Prostate gland (tissue), 2 donors: ENCODE measurements around the gene SLC39A13. TPM values are rescaled to one million over a fixed set of nuclear protein-coding genes. Genes with fewer than 3 reads are reported as not detected.

Source experiments
- DNase-seq: peaks from one replicate; pipeline ENCODE4 v3.0.0-alpha.2; 2019; ENCODE audit warnings: low spot score
- H3K27ac ChIP-seq, 2 donors: fragments of 200-600 bp; sonication (generic); 2 replicates each; pipeline ENCODE4 v1.5.1; 2017 to 2019
- H3K27me3 ChIP-seq: fragments of 200-600 bp; sonication (generic); replicated peaks from 2 replicates; pipeline ENCODE4 v1.5.1; 2019; ENCODE audit not compliant: insufficient read depth
- H3K36me3 ChIP-seq, 2 donors: fragments of 200-600 bp; sonication (generic); 1 replicate in 1 of 2; 2 replicates in 1 of 2; pipeline versions ENCODE4 v1.5.1 to v1.8.1; 2017 to 2019
- H3K4me1 ChIP-seq: fragments of 200-600 bp; sonication (generic); replicated peaks from 2 replicates; pipeline ENCODE4 v1.5.1; 2019
- H3K4me3 ChIP-seq, 2 donors: fragments of 200-600 bp; sonication (generic); 2 replicates each; pipeline ENCODE4 v1.5.1; 2017 to 2019
- H3K9me3 ChIP-seq: fragments of 200-600 bp; sonication (generic); 2 replicates; pipeline ENCODE4 v1.5.1; 2017
- POLR2A ChIP-seq: fragments of 450-650 bp; IDR thresholded peaks from one replicate; pipeline ENCODE4 v1.6.1; 2016; ENCODE audit warnings: antibody characterized with exemption, mild to moderate bottlenecking
- POLR2AphosphoS5 ChIP-seq: sonication (generic); formaldehyde crosslinking; IDR thresholded peaks from one replicate; pipeline ENCODE4 v1.6.1; 2017; ENCODE audit warnings: antibody characterized with exemption
- WGBS: methylation state at CpG from one replicate; pipeline ENCODE4 v1.1.5; 2018; 5-methylcytosine and 5-hydroxymethylcytosine counted together
- intact Hi-C: fragments of 100-400 bp; cut with DNase I; formaldehyde crosslinking; loops from one replicate; pipeline ENCODE4 v1.14.2; 2022
- total RNA-seq, 2 donors: library from RNA; depleted of rRNA; stranded (reverse); fragments of >200 nt; gene quantifications; one replicate each; pipeline ENCODE4 v1.1.0, GENCODE V29; 2016
- TF ChIP-seq, protein P1 (sequence below), 4 experiments: fragments of 200-600 bp in 2 of 4; fragments of 450-650 bp in 2 of 4; sonication (generic) in 2 of 4; IDR thresholded peaks; 1 replicate in 3 of 4; 2 replicates in 1 of 4; pipeline ENCODE4 v1.5.1; 2016 to 2019; ENCODE audit warnings: antibody characterized with exemption in 4 of 4, mild to moderate bottlenecking in 2 of 4, moderate library complexity in 2 of 4

Gene SLC39A13
- total RNA-seq, 2 donors from 2014 or later = 53.1 to 93.7 TPM

DNA sequence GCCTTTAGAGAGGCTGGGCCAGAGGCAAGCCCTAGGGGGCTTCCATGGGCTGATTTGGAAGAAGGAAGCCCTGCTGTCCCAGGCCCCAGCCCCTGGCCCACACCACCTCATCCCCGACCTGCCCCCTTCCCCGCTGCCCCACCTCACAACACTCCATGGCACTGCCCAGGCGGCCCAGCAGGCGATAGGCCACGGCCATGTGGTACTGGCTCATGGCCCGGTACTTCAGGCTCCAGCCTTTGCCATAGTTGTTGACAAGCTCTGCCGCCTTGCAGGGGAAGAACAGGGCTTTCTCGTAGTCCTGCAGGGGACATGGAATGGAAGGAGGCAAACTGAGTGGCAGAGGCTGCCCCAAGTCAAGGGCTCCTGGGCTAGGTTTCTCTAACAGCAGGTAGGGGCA lies 34.1 kb downstream of the SLC39A13 start:
- WGBS = 93% methylated on average over 8 of the region's 8 CpGs
- Histone ChIP-seq H3K4me1 (no peaks in the 10 kb centered on the region), H3K27me3 (no peaks in the 10 kb centered on the region), H3K27ac (no peak overlapping the region), H3K36me3 (no peaks in the 10 kb centered on the region), H3K9me3 (no peaks in the 10 kb centered on the region), H3K4me3 (no peak overlapping the region)
- TF ChIP-seq, protein P1, sequence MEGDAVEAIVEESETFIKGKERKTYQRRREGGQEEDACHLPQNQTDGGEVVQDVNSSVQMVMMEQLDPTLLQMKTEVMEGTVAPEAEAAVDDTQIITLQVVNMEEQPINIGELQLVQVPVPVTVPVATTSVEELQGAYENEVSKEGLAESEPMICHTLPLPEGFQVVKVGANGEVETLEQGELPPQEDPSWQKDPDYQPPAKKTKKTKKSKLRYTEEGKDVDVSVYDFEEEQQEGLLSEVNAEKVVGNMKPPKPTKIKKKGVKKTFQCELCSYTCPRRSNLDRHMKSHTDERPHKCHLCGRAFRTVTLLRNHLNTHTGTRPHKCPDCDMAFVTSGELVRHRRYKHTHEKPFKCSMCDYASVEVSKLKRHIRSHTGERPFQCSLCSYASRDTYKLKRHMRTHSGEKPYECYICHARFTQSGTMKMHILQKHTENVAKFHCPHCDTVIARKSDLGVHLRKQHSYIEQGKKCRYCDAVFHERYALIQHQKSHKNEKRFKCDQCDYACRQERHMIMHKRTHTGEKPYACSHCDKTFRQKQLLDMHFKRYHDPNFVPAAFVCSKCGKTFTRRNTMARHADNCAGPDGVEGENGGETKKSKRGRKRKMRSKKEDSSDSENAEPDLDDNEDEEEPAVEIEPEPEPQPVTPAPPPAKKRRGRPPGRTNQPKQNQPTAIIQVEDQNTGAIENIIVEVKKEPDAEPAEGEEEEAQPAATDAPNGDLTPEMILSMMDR (IDR thresholded peaks at IDR 0.05) = no peak
- TF ChIP-seq POLR2A (no peak), POLR2AphosphoS5 (no peak)
- no peak for DNase-seq
- intact Hi-C loops = no loop called here

DNA sequence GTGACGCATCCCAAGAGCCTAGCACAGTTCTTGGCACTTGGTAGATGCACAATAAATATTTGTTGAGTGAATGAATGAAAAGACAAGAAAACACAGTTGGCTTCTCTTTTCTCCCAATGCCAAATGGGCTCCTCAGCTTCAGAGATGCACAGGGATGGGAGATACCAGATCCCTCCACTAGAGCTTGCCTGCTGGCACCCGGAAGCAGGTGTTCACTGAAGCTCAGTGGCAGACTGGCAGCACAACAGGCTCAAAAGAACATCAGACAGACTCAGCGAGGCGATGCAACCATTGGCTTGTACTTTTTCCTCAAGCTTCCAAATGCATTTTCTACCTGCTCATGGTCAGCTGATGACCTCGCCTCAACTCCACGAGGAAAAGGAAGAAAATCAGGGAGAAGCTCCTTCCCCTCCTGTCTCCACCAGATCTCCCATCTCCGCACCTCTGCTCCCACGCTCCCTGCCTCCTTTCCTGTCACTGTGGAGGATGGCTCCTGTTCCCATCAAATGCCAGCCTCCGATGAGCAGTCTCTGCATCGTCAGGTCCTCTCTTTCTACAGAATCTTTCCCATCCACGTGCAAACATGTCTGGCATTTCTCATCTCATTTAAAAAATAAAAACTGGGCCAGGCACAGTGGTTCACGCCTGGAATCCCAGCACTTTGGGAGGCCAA lies 34.8 kb downstream of the SLC39A13 start:
- Histone ChIP-seq H3K4me1 (no peaks in the 10 kb centered on the region), H3K4me3 (no peak overlapping the region), H3K27ac (no peak overlapping the region), H3K36me3 (no peaks in the 10 kb centered on the region), H3K9me3 (no peaks in the 10 kb centered on the region), H3K27me3 (no peaks in the 10 kb centered on the region)
- intact Hi-C loops = no loop called here
- TF ChIP-seq POLR2A (no peak), POLR2AphosphoS5 (no peak)
- TF ChIP-seq, protein P1 (IDR thresholded peaks at IDR 0.05) = no peak
- 86% methylated on average over 12 of the region's 12 CpGs for WGBS
- DNase-seq = no peak

DNA sequence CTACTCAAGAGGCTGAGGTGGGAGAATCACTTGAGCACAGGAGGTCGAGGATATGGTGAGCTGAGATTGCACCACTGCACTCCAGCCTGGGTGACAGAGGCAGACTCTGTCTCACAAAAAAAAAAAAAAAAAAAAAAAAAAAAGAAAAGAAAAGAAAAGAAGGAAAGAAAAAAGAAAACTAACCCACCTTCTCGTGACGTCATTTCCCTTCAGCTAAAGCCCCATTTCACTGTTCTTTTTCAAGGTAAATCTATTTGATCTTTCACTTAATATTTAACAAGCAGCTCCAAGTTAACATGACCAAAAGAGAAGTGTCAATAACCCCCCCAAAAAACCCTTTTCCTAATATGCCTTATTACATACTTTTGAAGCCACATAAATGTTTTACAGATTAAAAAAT lies 35.4 kb downstream of the SLC39A13 start:
- Histone ChIP-seq H3K36me3 (no peaks in the 10 kb centered on the region), H3K27ac (no peak overlapping the region), H3K4me1 (no peaks in the 10 kb centered on the region), H3K4me3 (no peak overlapping the region), H3K9me3 (no peaks in the 10 kb centered on the region), H3K27me3 (no peaks in the 10 kb centered on the region)
- intact Hi-C loops = no loop called here
- TF ChIP-seq POLR2AphosphoS5 (no peak), POLR2A (no peak)
- TF ChIP-seq, protein P1 (IDR thresholded peaks at IDR 0.05) = no peak
- DNase-seq = no peak
- 84% methylated on average over 3 of the region's 3 CpGs for WGBS

DNA sequence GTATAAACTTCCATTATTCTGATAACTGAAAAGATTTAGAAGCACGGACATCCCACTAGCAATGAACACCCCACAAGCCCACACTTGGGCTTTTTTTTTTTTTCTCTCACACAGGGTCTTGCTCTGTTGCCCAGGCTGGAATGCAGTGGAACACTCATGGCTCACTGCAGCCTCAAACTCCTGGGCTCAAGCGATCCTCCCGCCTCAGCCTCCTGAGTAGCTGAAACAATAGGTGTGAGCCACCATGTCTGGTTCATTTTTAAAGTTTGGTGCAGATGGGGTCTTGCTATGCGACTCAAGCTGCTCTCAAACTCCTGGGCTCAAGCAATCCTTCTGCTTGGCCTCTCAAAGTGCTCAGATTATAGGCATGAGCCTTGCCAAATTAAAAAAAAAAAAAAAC lies 37.5 kb downstream of the SLC39A13 start:
- Histone ChIP-seq H3K27me3 (no peaks in the 10 kb centered on the region), H3K9me3 (no peaks in the 10 kb centered on the region), H3K4me1 (no peaks in the 10 kb centered on the region), H3K4me3 (no peak overlapping the region), H3K36me3 (no peaks in the 10 kb centered on the region), H3K27ac (no peak overlapping the region)
- TF ChIP-seq POLR2A = no peak
- no peak for TF ChIP-seq POLR2AphosphoS5
- TF ChIP-seq, protein P1 (IDR thresholded peaks at IDR 0.05) = no peak
- WGBS = 92% methylated on average over 4 of the region's 4 CpGs
- DNase-seq = no peak
- intact Hi-C loops = no loop called here

DNA sequence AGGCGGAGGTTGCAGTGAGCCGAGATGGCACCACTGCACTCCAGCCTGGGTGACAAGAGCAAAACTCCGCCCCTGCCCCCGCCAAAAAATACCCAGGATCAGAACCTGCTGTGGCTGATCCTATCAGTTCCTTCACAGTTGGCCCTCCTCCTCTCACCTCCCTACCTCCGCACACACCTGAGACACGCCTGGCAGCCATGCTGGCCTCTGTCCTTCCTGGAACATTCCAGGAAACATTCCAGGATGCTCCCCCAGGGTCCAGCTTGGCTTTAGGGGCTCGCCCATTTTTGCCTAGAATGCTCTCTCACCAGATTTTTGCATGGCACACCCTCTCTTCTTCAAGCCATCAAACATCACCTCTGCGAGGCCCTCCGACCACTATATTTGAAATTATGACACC lies 38.4 kb downstream of the SLC39A13 start:
- Histone ChIP-seq H3K36me3 (no peaks in the 10 kb centered on the region), H3K4me1 (no peaks in the 10 kb centered on the region), H3K9me3 (no peaks in the 10 kb centered on the region), H3K4me3 (no peak overlapping the region), H3K27ac (no peak overlapping the region), H3K27me3 (no peaks in the 10 kb centered on the region)
- TF ChIP-seq POLR2A (no peak), POLR2AphosphoS5 (no peak)
- TF ChIP-seq, protein P1 (IDR thresholded peaks at IDR 0.05) = no peak
- intact Hi-C loops = no loop called here
- WGBS = 94% methylated on average over 9 of the region's 9 CpGs
- DNase-seq = no peak
